Activated CD8-positive, alpha-beta memory T cell treated with anti-CD3 and anti-CD28 coated beads for 48 hours (primary cell): ENCODE measurements around the gene PNCK.
"Not testable (repeated sequence)": the region's sequence is repeated elsewhere in the genome, so short reads cannot be mapped to it uniquely, and the experiment has no call there.

Experiments used
- DNase-seq, 3 experiments: peaks; one replicate each; pipeline ENCODE4 v3.0.0-alpha.2; 2020; ENCODE audit warnings: low read depth in 2 of 3, low spot score in 2 of 3

Gene PNCK

DNA sequence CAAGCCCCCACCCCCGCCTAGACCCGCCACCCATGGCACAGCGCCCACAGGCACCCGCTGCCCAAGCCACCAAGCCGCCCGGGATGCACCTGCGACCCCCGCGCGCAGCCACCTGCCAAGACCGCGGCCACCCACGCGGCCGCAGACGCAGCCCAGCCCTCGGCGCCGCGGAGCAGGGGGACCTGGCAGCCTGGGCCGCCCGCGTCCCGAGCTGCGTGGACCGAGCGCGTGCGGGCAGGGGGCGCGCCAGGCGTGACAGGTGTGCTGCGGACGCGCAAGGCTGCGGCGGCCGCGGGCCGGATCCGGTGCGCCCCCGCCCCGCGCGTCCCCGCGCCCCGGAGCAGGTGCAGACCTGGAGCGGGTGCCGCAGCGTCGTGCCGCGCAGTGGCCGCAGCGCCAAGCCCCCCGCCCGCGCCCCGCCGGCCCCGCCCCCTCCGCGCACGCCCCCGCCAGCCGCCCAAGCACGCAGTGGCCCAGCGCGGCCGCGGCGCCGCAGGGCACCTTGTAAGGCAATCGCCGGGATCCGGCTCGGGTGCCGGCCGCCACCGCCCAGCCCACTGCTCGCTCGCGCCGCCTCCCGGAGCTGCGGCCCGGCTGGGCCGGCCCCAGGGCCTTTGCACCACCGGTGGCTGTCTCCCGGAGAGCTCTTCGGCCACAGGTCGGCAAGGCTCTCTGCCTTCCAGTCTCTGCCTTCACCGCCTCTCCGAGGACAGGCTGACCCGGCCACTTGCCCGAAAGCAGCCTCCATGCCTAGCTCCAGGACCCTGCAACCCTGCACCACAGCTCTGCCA is at the start of gene PNCK:
Gene PNCK, minus strand, starts transcription at position 386 of the 791 bp plus-strand sequence. CDS start 737 bp downstream, outside the sequence.
- no peak for DNase-seq

DNA sequence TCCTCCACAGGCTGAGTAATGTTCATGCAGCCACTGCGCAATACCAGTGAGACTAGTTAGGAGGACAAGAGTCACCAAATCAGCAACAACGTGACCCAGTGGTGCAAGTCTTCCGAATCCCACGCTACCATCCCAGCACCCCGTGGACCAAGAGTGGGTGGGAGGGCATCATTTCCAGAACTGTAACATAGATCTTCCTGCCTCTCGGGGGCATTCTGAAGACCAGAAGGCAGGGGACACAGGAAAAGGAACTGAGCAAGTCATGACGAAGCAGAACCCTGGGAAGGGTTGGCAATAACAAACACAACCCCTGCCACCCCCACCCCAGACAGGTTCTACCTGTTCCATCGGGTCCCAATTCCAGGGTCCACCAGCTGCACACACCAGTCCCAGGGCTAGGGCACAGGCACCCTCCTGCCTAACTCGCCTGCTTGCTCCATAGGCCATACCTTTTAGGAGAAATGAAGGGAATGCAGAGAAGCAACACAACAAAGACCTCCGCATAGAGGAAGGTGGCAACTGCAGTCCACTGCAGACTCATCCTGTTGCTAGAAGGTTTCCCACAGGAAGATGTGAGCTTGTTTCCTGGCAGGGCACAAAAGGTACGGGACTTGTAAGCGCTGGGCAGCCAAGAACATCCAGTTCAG is 49.2 kb upstream of the PNCK start:
- DNase-seq, result no peak

DNA sequence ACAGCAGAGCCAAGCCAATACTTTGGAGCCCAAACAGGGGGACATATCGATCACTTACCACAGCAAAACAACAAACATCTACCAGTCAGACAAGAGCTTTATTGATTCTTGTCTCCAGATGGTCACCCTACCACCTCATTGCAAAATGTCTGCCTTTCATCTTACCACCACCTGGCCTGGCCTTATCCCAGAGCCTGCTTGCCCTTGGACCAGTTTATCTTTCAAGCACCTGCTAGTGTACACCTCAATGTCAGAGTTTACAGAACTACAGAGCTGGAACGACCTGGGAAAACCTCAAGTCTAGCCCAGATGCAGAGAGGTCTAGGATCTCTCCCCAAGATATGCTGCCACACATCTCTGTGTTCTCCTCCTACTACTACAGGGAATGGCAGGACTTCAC is 46.1 kb upstream of the PNCK start:
- no peak for DNase-seq

DNA sequence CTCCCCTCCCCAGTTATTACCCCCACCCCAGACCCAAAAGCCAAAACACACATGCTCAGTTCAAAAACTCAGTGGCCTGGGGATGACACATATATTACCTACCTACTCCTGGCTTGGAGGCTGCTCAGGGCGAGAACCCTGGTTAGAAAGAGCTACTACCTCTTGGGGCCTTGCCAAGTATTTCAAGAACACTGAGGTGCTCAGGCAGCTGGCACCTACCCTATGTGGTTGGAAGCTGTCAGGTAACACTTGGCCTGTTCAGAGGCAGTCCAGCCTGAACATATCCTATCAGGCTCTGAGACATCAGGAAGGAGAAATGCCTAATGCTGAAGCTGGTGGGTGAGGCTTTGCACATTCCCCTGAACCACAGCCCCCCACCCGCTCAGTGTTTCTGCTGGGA is 45.6 kb upstream of the PNCK start:
- no peak for DNase-seq

DNA sequence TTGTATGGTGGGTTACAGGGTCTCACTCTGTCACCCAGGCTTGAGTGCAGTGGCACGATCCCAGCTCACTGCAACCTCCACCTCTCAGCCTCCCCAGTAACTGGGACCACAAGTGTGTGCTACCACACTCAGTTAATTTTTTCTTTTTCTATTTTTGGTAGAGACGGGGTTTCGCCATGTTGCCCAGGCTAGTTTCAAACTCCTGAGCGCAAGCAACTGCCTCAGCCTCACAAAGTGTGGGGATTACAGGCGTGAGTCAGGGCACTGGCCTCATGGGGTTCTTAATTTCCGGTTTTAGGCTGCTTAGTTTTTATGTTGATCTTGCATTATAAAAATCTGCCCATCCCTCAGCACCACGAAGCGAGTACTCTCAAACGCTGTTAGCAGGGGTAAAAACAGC is 43.8 kb upstream of the PNCK start:
- DNase-seq, result no peak

DNA sequence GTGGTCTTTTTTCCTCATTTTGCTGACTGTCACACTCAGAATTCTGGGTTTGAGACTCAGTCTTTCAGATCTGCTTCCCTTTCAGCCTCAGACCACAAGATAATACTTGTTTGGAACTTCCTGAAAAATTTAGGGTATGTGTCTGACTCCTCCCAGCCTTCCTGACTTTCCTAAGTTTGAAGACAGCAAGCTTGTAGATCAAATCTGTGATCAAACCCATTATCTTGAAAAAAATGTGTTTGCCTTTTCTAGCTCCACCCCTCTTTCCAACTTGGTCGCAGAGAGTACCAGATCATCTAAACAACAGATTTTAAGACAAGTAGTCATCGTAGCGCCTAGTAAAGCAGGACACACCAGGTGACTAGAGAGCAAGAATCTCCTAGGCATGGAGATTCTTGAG is 40.6 kb upstream of the PNCK start:
- no peak for DNase-seq

DNA sequence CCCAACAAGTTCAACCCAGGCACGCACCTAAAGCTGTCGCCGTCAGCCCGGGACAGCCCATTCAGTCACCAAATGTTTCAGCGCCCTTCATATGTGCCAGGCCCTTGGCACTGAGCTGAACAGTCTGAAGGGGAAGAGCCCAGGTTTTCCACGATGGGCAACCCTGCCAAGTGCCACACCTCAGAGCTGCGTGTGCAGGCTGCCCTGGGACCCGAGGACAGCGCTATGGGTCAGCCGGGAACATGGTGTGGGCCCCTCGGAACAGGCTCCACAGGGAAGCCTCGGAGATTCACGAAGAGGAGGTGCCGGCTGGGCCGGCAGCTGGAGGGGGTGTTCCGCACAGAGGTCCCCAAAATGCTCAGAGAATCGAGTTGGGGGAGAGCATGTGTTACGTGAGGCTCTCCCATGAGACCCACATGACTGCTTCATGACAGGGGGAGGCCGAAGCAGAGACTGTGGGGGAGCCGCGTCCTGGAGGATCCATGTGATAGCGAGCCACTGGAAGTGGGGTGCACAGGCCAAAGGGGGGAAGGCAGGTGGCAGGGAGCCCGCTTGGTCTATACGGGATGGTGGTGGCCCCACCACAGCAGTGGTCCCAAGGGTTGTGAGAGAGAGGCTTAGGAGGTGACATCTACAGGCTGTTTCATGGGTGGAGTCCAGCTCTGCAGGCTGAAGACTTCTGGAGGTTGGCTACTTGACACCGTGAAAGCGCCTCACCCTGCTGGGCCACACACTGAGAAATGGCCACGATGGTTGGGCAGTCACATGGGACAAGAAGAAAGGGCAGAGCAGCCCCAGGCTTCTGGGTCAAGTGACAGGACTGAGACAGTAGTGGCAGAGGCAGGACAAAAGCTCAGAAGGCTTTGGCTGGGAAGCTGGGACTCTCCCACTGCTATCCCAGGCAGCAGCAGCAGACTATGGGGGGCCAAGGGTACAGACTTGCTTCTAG is 36.4 kb upstream of the PNCK start:
- DNase-seq, result no peak

DNA sequence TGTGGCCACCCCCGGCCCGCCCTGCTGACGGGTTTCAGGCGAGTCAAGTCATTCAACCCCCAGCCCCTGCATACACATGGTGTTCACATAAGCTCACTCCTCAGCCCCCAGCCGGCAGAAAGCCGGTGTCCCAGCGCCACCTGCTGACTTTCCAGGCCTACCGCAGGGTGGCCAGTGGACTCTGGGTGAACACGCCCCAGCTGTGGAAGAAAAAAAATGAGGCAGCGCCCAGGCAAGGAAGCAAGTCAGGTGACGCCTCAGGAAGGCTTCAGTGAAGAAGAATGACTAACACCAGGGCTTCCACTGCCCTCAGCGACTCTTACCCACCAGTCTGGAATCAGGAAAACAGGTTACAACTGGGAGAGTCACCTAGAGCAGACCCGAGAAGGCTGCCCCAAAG is 34.8 kb upstream of the PNCK start:
- DNase-seq, result no peak

DNA sequence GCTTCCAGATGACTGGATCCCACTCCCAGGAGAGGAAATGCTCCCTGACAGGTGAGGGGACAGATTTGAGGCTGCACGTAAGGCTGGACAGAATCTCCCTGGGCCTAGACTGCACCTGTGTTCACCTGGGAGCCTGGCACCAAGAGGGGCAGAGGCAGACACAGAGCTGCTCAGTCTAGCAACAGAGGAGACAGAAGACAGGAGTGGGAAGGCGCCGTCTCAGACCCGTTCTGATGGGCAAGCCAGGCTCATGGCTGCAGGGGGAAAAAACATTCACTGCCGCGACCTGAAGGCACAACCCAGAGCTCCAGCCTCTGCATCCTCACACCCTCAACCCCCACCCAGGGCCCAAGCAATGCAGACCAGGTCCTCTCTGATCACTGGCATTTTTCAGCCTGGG is 33.8 kb upstream of the PNCK start:
- DNase-seq, result no peak

DNA sequence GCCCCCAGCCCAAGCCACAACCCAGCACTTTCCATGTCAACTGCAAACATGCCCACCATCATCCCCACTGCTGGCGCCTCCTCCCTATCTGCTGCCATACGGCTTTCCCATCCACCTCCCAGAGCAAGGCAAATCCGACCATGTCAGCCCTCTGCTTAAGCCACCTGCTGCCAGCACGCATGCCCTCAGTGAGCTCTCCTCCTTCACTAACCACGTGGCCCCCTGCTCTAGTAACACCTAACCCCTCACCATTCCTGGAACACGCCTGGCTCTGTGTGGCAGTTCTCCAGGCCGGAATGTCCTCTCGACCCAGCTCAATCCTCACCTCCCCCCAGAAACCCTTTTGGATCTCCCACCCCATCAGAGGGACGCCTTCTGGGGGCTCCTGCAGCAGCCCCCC is 33.2 kb upstream of the PNCK start:
- DNase-seq, result no peak

DNA sequence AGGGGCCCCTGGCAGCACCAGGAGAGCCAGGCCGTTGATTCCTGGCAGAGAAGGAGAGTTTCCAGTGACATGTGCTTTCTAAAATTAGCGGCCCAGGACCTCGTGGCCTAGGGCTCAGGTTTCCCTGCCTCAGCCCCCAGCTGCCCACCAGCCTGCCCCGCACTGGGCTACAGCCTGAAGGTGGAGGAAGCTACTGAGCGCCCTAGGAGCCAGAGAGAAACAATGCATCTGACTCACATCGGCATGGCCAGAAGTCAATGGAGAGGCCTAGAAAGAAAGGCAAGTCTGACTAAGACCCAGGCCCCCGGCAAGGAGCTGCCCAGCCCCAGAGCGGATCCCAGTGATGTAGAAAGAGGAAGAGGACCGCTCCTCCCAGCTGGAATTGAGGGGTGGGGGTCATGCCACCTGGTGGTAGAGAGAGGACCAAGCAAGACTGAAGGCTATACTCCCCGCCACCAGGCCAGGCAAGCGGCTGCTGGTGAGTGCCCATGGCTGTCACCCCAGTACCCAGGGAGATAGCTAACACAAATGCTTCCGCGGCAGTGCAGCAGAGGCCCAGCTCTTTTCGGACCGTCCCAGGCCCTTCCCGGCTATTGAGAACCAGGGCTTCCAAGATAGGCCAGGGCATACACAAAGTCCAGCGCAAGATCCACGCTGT is 31.9 kb upstream of the PNCK start:
- DNase-seq, result not testable (repeated sequence)

DNA sequence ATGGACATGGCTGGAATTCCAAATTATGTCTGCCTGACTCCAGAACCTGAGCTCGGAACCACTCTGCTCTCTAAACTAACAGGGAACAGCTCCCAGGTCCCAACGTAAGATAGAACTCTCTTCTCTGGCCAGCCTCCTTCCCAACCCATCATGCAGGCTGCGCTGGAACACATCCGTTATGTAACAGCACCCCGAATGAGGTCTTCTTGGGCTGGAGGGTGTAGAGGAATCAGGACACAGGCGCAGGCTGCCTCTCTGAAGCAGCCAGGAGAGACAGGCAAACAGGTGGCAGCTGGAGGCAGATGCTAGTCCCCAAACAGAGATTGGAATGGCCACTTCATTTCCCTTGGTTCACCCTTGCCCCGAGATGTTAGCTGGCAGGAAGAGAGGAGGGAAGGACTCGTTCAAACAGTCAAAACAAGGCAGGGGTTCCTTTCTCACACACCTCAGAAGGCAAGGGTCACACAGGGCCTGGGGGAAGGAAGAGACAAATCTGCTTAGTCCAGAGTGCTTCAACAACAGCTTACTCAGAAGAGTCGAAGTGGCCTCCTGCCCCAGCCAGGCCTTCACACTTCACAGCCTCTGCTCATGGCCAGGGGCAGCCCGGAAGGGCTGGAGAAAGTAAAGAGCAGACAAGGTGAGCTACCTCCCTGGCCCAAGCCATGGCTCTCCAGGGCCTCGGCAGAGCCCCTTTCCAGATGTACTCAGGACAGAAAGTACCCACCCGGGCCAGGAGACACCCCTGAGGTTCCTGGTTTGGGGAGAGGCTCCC is 31.2 kb upstream of the PNCK start:
- not testable (repeated sequence) for DNase-seq

DNA sequence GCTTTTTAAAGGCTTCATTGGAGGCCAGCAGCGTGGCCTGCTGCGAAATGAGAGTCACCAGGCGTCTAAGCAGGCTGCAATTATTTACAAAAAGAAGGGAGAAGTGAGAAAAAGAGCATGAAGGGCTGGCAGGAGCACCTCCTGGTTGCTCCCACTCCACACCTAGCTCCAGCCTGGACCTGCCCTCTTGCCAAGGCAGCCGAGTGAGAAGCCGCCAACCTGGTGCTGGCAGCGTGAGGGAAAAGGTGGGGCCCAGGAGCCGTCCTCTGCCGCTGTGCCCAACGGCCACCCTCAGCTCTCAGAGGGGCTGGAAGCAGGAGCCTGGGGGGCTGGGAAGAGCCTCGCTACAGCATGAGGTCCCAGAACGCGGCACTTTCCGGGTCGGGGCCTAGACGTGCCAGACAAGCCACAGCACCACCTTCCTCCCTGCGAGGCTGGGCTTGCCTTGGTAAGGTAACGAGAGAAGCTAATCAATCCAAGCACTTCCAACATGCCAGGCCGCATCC is 30.5 kb upstream of the PNCK start:
- DNase-seq, result no peak

DNA sequence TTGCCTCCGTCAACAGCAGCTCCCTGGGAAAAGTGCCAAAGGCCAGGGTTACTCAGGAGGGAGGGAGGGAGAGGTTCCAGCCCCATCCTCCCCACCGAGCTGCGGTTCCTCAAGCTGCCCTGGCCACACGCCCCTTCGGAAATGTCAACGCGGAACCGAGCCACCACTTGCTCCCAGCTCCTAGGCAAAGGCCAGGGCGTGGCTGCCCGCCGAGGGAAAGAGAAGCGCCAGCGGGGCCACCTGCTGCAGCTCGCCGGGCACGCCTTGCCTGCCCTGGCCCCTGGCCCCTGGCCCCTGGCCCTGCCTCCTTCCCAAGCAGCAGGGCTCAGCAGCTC is 29.4 kb upstream of the PNCK start:
- no peak for DNase-seq

DNA sequence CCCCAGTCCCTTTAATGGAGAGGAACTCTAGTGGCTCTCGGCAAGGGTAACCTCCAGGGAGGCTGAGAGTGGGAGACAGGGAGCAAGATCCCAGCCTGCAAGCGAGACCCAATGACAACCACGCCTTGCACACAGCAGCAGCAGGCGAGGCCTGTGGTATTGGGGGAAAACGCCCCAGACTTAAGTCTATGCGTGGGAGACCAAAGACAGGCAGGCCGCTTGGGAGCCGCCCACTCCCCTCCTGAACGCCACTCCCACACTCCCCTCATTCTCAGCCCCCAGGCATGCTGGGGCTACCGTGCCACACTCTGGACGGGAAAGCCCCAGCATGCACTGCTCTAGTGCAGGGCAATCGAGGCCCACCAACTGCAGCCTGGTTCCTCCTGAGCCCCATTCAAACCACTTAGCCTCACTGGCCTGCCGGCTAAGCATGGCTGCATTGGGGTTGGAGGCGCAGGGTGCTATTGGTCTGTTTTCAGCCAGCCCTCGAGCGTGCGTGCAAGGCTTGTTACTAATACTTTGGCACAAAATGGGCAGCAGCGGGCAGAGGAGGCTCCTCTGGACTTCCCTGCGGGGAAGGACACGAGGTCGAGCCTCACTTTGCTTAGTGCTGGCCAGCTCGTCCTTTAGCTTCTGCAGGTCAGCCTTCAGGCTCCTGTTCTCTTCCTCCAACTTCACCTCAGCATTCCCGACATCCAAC is 28.9 kb upstream of the PNCK start:
- DNase-seq, result no peak

DNA sequence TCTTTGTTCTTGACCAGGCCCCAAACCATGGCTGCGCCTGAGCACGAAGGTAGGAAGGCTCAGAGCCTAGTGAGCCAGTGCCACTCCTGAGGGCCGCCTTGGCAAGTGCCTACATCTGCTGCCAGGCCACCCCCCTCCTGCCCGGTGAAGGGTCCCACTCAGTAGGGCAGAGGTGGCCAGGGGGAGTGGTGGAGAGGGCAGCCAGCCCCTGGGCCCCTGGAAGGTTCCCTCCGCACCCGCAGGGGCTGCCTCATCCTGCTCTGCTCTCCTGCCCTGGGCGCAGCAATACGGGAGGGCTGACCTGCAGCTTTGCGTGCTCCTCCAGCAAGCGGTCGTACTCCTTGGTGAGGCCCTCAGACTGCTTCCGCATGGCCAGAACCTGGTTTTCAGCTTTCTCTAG is 28.1 kb upstream of the PNCK start:
- DNase-seq, result no peak

DNA sequence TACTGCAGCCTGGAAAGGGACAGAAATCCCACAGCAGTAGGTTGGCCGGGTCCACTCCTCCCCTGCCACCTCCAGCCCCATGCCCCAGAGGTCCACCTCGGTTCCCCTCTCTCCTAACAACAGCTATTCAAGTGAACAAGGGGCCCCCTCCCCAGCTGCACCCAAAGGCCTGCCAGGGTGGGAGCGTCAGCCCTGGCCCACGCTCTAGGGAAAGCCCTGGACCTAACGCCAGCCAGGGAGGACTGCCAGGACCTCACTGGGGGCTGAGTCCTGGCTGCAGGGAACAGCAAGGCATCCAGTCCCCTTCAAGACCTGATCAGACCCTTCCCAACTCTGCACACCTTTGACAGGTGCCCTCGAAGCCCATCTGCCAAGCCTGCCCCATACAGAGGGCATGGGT is 27.4 kb upstream of the PNCK start:
- no peak for DNase-seq

DNA sequence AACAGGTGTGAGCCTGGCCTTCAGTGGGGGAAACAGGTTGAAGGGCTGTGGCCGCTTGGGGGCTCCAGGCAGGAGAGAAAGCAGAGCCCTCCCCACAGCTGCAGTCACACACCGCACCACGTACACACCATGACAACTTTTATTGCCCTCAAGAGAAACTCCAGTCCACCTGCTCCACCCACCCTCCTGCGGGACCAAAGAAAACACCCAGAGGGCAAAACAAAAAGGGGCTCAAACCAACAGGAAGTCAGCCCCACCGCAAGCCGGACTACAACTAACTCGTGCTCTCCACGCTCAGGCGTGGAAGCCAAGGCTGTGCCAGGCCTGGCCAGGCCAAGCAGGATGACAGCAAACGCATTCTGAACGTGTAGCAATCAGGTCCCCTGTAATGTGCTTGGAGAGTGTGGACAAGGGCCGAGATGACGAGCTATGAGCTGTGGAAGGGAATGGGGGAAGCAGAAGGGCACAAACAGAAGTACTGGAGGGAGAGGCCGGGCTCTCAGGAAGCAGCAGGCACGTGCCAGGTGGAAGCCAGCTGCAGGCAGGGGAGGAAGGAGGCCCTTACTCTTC is 26.8 kb upstream of the PNCK start:
- DNase-seq, result no peak

DNA sequence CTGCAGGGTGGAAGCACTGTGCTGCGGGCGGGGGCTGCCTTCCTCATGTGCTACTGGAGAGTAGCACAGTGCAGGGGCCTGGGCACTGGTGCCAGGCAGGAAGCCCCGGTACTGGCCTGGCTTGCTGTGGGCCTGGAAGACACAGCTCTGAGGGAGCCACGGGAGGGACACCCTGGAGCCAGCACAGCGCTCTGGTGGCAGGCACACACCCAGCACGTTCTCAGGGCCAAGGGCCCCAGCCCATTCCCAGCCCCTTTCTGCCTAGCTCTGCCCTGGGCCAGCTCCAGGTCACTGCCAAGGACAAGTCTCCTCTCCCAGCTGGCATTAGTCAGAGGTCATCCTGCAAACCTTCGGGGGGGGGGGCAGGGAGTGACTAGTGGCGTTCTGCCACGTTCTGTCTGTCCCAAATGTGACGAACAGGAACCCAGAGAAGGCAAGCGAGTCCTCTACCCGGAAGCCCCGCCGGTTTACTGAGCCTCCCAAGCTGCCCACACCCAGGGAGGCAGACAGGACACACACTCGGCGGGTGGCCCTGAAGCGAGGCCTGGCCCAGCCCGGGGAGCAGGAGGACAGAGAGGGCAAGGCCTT is 26.3 kb upstream of the PNCK start:
- DNase-seq, result not testable (repeated sequence)
